C4-2B (cell line): ENCODE results near the gene DGKE.
A peak's percentile ranks its signal among the peaks of the same experiment; 100 is the strongest.

ENCODE experiments used
- H3K27ac ChIP-seq: fragments of 450-650 bp; 2 replicates; pipeline ENCODE4 v1.5.1; 2017
- ZFX ChIP-seq: fragments of 450-650 bp; IDR thresholded peaks from 2 replicates; pipeline ENCODE4 v1.6.1; 2017
- TF ChIP-seq, protein P1 (sequence below): fragments of 450-650 bp; conservative IDR thresholded peaks from 2 replicates; pipeline ENCODE4 v1.5.1; 2017; ENCODE audit warnings: mild to moderate bottlenecking

The DGKE gene

GRCh38 chr17:56833057-56833808, 718 bp upstream of the DGKE start:
- H3K27ac ChIP-seq: peak overlapping the region; percentile 95
- TF ChIP-seq ZFX: peak; percentile 58
- TF ChIP-seq, protein P1, sequence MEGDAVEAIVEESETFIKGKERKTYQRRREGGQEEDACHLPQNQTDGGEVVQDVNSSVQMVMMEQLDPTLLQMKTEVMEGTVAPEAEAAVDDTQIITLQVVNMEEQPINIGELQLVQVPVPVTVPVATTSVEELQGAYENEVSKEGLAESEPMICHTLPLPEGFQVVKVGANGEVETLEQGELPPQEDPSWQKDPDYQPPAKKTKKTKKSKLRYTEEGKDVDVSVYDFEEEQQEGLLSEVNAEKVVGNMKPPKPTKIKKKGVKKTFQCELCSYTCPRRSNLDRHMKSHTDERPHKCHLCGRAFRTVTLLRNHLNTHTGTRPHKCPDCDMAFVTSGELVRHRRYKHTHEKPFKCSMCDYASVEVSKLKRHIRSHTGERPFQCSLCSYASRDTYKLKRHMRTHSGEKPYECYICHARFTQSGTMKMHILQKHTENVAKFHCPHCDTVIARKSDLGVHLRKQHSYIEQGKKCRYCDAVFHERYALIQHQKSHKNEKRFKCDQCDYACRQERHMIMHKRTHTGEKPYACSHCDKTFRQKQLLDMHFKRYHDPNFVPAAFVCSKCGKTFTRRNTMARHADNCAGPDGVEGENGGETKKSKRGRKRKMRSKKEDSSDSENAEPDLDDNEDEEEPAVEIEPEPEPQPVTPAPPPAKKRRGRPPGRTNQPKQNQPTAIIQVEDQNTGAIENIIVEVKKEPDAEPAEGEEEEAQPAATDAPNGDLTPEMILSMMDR: no peak

DNA sequence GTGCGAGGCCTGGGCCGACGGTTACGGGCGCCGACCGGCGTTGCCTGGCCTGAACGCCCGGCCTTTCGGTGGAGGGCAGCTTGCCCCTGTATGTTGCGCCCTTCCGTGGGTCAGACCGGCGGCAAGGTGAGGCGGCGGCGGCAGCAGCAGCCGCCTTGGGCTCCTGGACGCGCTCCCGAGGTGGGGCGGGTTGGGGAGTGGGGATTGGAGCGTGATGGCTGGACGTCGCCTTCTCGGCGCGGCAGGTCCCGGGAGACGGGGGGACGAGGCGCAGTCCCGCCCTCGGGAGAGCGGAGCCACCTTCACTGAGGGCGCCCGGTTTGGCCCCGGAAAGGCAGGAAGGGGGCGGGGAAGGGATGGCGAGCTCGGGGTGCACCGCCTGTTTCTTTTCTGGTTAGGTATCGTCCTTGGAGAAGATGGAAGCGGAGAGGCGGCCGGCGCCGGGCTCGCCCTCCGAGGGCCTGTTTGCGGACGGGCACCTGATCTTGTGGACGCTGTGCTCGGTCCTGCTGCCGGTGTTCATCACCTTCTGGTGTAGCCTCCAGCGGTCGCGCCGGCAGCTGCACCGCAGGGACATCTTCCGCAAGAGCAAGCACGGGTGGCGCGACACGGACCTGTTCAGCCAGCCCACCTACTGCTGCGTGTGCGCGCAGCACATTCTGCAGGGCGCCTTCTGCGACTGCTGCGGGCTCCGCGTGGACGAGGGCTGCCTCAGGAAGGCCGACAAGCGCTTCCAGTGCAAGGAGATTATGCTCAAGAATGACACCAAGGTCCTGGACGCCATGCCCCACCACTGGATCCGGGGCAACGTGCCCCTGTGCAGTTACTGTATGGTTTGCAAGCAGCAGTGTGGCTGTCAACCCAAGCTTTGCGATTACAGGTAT, 671 bp downstream of the DGKE start:
- peak overlapping the region; percentile 95 for H3K27ac ChIP-seq
- TF ChIP-seq, protein P1: peak; percentile 13; the same call in 1 of the 2 replicates
- TF ChIP-seq ZFX: peak; percentile 85

GRCh38 chr17:56835264-56835585, 1.3 kb downstream of the DGKE start:
- H3K27ac ChIP-seq: peak overlapping the region; percentile 95
- no peak for TF ChIP-seq ZFX
- TF ChIP-seq, protein P1: no peak

DNA sequence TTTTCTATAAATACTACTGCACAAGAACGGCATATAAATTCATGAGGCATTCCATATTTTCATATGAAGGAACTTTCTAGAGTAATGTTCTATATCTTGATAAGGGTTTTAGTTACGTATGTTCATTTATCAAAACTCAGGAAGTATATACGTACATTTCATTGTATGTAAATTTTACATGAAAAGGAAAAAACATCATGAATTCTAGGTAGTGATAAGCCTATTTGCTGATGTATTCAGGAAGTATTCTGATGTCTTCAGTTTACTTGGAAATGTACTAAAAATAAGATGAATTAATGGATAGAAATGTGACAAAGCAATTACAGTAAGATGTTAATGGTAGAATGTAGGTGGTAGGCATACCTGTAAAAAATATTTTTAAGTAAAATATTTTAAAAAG, 4.7 kb downstream of the DGKE start:
- TF ChIP-seq, protein P1: no peak
- no peak for TF ChIP-seq ZFX
- no peak overlapping the region for H3K27ac ChIP-seq

GRCh38 chr17:56842577-56842976, 8.6 kb downstream of the DGKE start:
- TF ChIP-seq, protein P1: no peak
- no peak for TF ChIP-seq ZFX
- no peak overlapping the region for H3K27ac ChIP-seq

- no peak overlapping the region for H3K27ac ChIP-seq
- TF ChIP-seq, protein P1: no peak
- no peak for TF ChIP-seq ZFX
These were observed 12.0 kb downstream of the DGKE start for GRCh38 chr17:56845934-56846333.

- no peak overlapping the region for H3K27ac ChIP-seq
These were observed 13.2 kb downstream of the DGKE start for GRCh38 chr17:56847106-56847505.

More at GRCh38 chr17:56847106-56847505, 13.2 kb downstream of the DGKE start:
- no peak for TF ChIP-seq ZFX
- TF ChIP-seq, protein P1: no peak
